Right atrium auricular region (tissue), 2 donors: ENCODE measurements around the gene CYSLTR1. TPM values are rescaled to one million over a fixed set of nuclear protein-coding genes. Genes with fewer than 3 reads are reported as not detected.

Experiments
- DNase-seq: peaks from one replicate; pipeline ENCODE4 v3.0.0-alpha.2; 2019; ENCODE audit warnings: low spot score
- H3K27ac ChIP-seq, 2 donors: fragments of 200-600 bp; sonication (generic); 1 replicate in 1 of 2; 2 replicates in 1 of 2; pipeline ENCODE4 v1.5.1; 2016 to 2019
- H3K27me3 ChIP-seq, 2 donors: fragments of 200-600 bp; sonication (generic); one replicate each; pipeline versions ENCODE4 v1.5.1 to v1.6.0; 2017 to 2019
- H3K36me3 ChIP-seq: fragments of 200-600 bp; sonication (generic); one replicate; pipeline ENCODE4 v1.5.1; 2016
- H3K4me1 ChIP-seq, 2 donors: fragments of 200-600 bp; sonication (generic); one replicate each; pipeline versions ENCODE4 v1.5.1 to v1.6.0; 2017 to 2019
- H3K4me3 ChIP-seq, 2 donors: fragments of 200-600 bp; sonication (generic); 1 replicate in 1 of 2; 2 replicates in 1 of 2; pipeline ENCODE4 v1.5.1; 2017 to 2019; ENCODE audit warnings: mild to moderate bottlenecking in 1 of 2, moderate library complexity in 1 of 2
- H3K9me3 ChIP-seq, 2 donors: fragments of 200-600 bp; sonication (generic); one replicate each; pipeline ENCODE4 v1.5.1; 2019
- total RNA-seq, 2 donors: library from RNA; depleted of rRNA; stranded (reverse); fragments of >200 nt; gene quantifications; one replicate each; pipeline ENCODE4 v1.1.0, GENCODE V29; 2016
- TF ChIP-seq, protein P1 (sequence below), 2 donors: fragments of 200-600 bp; sonication (generic); IDR thresholded peaks; one replicate each; pipeline ENCODE4 v1.5.1; 2019; ENCODE audit warnings: antibody characterized with exemption in 2 of 2

CYSLTR1 gene
- total RNA-seq, 2 donors from 2014 or later: 0.96 to 1.1 TPM

DNA sequence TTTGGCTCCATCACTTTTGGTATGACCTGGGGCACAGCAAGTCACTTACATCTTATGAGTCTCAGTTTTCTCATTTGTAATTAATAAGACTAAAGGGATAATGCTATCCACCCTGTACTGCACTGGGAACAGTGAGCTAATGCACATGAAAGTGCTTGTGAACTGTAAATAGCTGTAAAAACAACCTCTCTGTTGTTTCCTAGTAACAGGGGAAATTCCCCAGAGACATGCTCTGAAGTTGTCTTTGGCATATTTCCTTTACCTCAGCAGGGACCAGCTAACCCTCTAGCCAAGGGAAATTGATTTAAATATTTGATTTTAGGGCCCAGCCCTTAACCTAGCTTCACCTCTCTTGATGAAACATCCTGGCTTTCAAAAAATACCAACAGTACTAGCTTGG is 6.1 kb upstream of the CYSLTR1 start:
- Histone ChIP-seq H3K4me1 (no peaks in the 10 kb centered on the region), H3K4me3 (no peak overlapping the region), H3K36me3 (no peaks in the 10 kb centered on the region), H3K27me3 (no peaks in the 10 kb centered on the region), H3K27ac (no peak overlapping the region), H3K9me3 (no peaks in the 10 kb centered on the region)
- no peak for DNase-seq
- TF ChIP-seq, protein P1, sequence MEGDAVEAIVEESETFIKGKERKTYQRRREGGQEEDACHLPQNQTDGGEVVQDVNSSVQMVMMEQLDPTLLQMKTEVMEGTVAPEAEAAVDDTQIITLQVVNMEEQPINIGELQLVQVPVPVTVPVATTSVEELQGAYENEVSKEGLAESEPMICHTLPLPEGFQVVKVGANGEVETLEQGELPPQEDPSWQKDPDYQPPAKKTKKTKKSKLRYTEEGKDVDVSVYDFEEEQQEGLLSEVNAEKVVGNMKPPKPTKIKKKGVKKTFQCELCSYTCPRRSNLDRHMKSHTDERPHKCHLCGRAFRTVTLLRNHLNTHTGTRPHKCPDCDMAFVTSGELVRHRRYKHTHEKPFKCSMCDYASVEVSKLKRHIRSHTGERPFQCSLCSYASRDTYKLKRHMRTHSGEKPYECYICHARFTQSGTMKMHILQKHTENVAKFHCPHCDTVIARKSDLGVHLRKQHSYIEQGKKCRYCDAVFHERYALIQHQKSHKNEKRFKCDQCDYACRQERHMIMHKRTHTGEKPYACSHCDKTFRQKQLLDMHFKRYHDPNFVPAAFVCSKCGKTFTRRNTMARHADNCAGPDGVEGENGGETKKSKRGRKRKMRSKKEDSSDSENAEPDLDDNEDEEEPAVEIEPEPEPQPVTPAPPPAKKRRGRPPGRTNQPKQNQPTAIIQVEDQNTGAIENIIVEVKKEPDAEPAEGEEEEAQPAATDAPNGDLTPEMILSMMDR (IDR thresholded peaks at IDR 0.05): no peak

DNA sequence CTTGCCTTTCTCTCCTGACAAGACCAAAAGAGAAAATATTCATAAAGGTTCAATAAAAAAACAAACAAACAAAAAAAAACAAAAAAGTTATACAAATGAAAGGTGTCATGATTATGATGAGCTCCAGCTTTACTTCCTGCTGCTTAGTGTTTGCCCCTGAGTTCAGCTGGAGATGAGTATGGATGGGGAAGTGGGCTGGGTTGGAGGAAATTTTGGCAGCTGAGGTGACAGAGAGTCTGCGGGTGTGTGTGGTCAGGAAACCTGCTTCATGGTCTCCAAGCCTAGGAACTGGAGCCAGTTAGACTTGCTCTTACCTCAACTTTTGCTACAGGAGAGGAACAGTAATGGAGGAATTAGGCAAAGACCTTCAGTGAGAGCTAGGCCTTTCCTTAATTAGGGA is 4.3 kb upstream of the CYSLTR1 start:
- Histone ChIP-seq H3K4me1 (no peaks in the 10 kb centered on the region), H3K9me3 (no peaks in the 10 kb centered on the region), H3K4me3 (no peak overlapping the region), H3K27me3 (no peaks in the 10 kb centered on the region), H3K27ac (no peak overlapping the region), H3K36me3 (no peaks in the 10 kb centered on the region)
- no peak for DNase-seq
- TF ChIP-seq, protein P1 (IDR thresholded peaks at IDR 0.05): no peak

DNA sequence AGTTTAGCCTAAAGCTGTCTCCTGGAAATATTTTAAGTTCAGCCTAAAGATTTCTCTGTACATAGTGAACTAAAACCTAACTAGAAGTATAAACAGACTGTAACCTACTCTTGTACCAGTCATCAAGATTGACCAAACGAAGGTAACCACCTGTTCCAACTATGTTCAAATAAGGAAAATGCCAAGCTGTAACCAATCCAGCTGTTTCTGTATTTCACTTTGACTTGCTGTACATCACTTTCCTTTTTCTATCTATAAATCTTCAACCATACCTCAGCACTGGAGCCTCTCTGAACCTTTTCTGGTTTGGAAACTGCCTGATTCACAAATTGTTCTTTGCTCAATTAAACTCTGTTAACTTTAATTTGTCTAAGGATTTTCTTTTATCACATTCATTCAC is 3.1 kb upstream of the CYSLTR1 start:
- TF ChIP-seq, protein P1 (IDR thresholded peaks at IDR 0.05): no peak
- no peaks in the 10 kb centered on the region for H3K9me3 ChIP-seq
- no peak overlapping the region for H3K4me3 ChIP-seq
- no peak overlapping the region for H3K27ac ChIP-seq
- no peaks in the 10 kb centered on the region for H3K27me3 ChIP-seq
- no peaks in the 10 kb centered on the region for H3K4me1 ChIP-seq
- H3K36me3 ChIP-seq: no peaks in the 10 kb centered on the region
- DNase-seq: no peak

DNA sequence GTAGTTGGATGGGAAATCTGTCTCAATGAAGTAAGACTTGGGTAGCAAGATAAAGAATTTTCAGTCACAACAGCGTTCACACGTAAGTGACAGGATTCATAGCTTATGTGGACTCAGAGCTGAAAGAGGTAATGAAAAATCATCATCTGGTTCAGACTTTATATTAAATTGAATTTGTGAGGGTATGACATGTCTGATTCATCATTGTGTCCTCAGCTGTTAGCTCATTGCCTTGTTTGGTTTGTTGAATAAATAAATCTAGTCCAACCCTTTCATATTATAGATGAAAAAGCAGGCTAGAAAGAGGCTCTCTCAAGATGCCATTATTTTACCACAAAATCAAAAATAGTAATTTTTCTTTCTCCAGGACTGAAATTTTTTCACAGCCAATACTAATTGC is 2.7 kb upstream of the CYSLTR1 start:
- Histone ChIP-seq H3K27me3 (no peaks in the 10 kb centered on the region), H3K4me1 (no peaks in the 10 kb centered on the region), H3K36me3 (no peaks in the 10 kb centered on the region), H3K9me3 (no peaks in the 10 kb centered on the region), H3K27ac (no peak overlapping the region), H3K4me3 (no peak overlapping the region)
- no peak for DNase-seq
- TF ChIP-seq, protein P1 (IDR thresholded peaks at IDR 0.05): no peak

DNA sequence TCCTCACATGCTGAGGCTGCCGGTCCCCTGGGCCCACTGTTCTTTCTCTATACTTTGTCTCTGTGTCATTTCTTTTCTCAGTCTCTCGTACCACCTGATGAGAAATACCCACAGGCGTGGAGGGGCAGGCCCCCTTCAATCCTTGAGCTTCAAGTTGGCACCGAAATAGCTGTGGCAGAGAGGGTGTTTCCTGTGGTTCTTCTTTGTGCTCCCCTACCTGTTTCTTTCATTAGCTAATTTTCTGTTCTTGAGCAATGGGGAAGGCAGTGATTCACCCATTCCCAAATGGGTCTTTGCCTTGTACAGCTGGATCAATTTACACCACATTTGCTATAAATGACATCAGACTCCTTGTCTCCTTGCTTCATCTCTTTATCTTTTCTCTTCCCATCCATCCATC is 2.1 kb upstream of the CYSLTR1 start:
- H3K4me1 ChIP-seq: no peaks in the 10 kb centered on the region
- no peak overlapping the region for H3K27ac ChIP-seq
- TF ChIP-seq, protein P1 (IDR thresholded peaks at IDR 0.05): no peak
- H3K27me3 ChIP-seq: no peaks in the 10 kb centered on the region
- DNase-seq: no peak
- H3K4me3 ChIP-seq: no peak overlapping the region
- H3K9me3 ChIP-seq: no peaks in the 10 kb centered on the region
- no peaks in the 10 kb centered on the region for H3K36me3 ChIP-seq

DNA sequence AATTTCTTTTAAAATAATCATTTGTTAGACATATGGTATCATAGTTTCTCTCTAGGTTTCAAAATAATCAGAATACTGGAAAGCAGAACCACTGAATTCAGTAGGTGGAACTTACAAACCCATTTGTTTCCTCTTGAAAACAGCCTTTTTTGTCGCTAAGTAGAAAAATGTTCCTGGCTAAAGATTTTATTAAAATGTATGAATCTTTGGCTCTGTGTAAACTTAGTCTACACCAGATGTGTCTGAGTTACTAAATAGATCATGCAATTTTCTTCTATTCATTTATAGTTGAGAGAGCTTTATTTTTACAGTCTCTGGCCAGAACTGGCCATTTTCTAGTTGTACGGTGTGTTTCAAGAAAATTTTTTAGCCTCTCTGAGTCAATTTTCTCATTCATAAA is 1.0 kb downstream of the CYSLTR1 start:
- Histone ChIP-seq H3K9me3 (no peaks in the 10 kb centered on the region), H3K36me3 (no peaks in the 10 kb centered on the region), H3K27me3 (no peaks in the 10 kb centered on the region), H3K4me3 (no peak overlapping the region), H3K27ac (no peak overlapping the region), H3K4me1 (no peaks in the 10 kb centered on the region)
- no peak for DNase-seq
- TF ChIP-seq, protein P1 (IDR thresholded peaks at IDR 0.05): no peak
